Endothelial cell of umbilical vein (primary cell): ENCODE results near the gene PRPF31. TPM values are rescaled to one million over a fixed set of nuclear protein-coding genes. Genes with fewer than 3 reads are reported as not detected.

ENCODE experiments used
- BruUV-seq: library from RNA; stranded (reverse); fragments of 400-500 nt; replicated peaks from 2 replicates; lab custom pipeline; 2021; lab: Mats Ljungman, UMichigan
- CTCF ChIA-PET: fragments of 300-600, 350-600 bp; sonication (Branson Sonifier 250); formaldehyde crosslinking; loops from one replicate; lab custom pipeline; 2021; ENCODE audit warnings: antibody characterized with exemption, inconsistent platforms; lab: Charles Lee
- POLR2A ChIA-PET: fragments of 300-600, 350-600 bp; sonication (Branson Sonifier 250); formaldehyde crosslinking; loops from one replicate; lab custom pipeline; 2021; ENCODE audit warnings: antibody characterized with exemption, inconsistent platforms; lab: Charles Lee
- DNase-seq: peaks from one replicate; pipeline ENCODE4 v3.0.0-alpha.2; 2011; ENCODE audit warnings: low read depth, low spot score
- FAIRE-seq: peaks from 2 replicates; lab custom pipeline; 2011; peaks lifted over from hg19 to GRCh38; lab: Jason Lieb, UNC
- H2AFZ ChIP-seq: 2 replicates; pipeline ENCODE4 v1.6.0; 2012; ENCODE audit warnings: low read depth, low read length, control low read depth, inconsistent platforms
- H3K27ac ChIP-seq: 2 replicates; pipeline ENCODE4 v1.5.1; 2011; ENCODE audit warnings: low read depth, mild to moderate bottlenecking, control low read depth, low read length, moderate library complexity; ENCODE audit not compliant: insufficient read depth
- H3K27me3 ChIP-seq, 2 experiments: 2 replicates each; pipeline versions ENCODE4 v1.6.0 to v1.6.1; 2011; ENCODE audit warnings: low read length in 2 of 2, mixed read lengths in 1 of 2; ENCODE audit not compliant: control insufficient read depth in 2 of 2, insufficient read depth in 2 of 2
- H3K36me3 ChIP-seq, 2 experiments: 2 replicates in 1 of 2; 3 replicates in 1 of 2; pipeline ENCODE4 v1.5.1; 2011; ENCODE audit warnings: low read length in 2 of 2, mild to moderate bottlenecking in 1 of 2, moderate library complexity in 1 of 2; ENCODE audit not compliant: control insufficient read depth in 2 of 2, insufficient read depth in 2 of 2; ENCODE audit errors: extremely low read depth in 1 of 2
- H3K4me1 ChIP-seq: 3 replicates; pipeline ENCODE4 v1.5.1; 2011; ENCODE audit warnings: mild to moderate bottlenecking, low read length; ENCODE audit not compliant: control insufficient read depth, insufficient read depth; ENCODE audit errors: extremely low read depth
- H3K4me2 ChIP-seq: 2 replicates; pipeline ENCODE4 v1.6.1; 2011; ENCODE audit warnings: low read length, control low read depth, mixed read lengths; ENCODE audit not compliant: insufficient read depth
- H3K4me3 ChIP-seq, 3 experiments: fragments of 200-600 bp in 1 of 3; sonication (generic), shearing (Covaris generic) in 1 of 3; replicated peaks in 1 of 3; 2 replicates each; pipeline ENCODE4 v1.5.1; 2011 to 2016; ENCODE audit warnings: control low read depth in 3 of 3, low read length in 3 of 3, mild to moderate bottlenecking in 2 of 3, inconsistent platforms in 1 of 3, low read depth in 1 of 3, moderate library complexity in 1 of 3; ENCODE audit not compliant: insufficient read depth in 1 of 3
- H3K79me2 ChIP-seq: 2 replicates; pipeline ENCODE4 v1.6.0; 2012; ENCODE audit warnings: low read length, inconsistent platforms; ENCODE audit not compliant: control insufficient read depth, insufficient read depth
- H3K9ac ChIP-seq: replicated peaks from 2 replicates; pipeline ENCODE3; 2011; ENCODE audit warnings: low read length, control low read depth; ENCODE audit not compliant: insufficient read depth; ENCODE audit errors: extremely low read depth
- H3K9me1 ChIP-seq: replicated peaks from 3 replicates; pipeline ENCODE4 v1.6.0; 2011; ENCODE audit warnings: mild to moderate bottlenecking, low read length; ENCODE audit not compliant: control insufficient read depth, insufficient read depth; ENCODE audit errors: extremely low read depth
- H3K9me3 ChIP-seq: replicated peaks from 2 replicates; pipeline ENCODE4 v1.5.1; 2012; ENCODE audit warnings: low read length, inconsistent platforms; ENCODE audit not compliant: control insufficient read depth, insufficient read depth
- H4K20me1 ChIP-seq: replicated peaks from 2 replicates; pipeline ENCODE3; 2011; ENCODE audit warnings: mild to moderate bottlenecking, low read length; ENCODE audit not compliant: control insufficient read depth, insufficient read depth; ENCODE audit errors: extremely low read depth
- EZH2 ChIP-seq: IDR thresholded peaks from 2 replicates; pipeline ENCODE4 v1.6.1; 2012; ENCODE audit warnings: borderline replicate concordance, low read depth, mild to moderate bottlenecking, moderate library complexity, low read length, inconsistent platforms; ENCODE audit not compliant: severe bottlenecking
- FOS ChIP-seq: IDR thresholded peaks from 2 replicates; pipeline ENCODE4 v1.6.1; 2011; ENCODE audit warnings: mild to moderate bottlenecking, low read length, moderate library complexity, borderline replicate concordance; ENCODE audit not compliant: insufficient read depth
- GATA2 ChIP-seq: IDR thresholded peaks from 2 replicates; pipeline ENCODE4 v1.7.0; 2011; ENCODE audit warnings: low read depth, mild to moderate bottlenecking, moderate library complexity, mixed read lengths, low read length; ENCODE audit not compliant: insufficient read length, insufficient read depth
- JUN ChIP-seq: IDR thresholded peaks from 2 replicates; pipeline ENCODE4 v1.6.1; 2011; ENCODE audit warnings: borderline replicate concordance, low read depth; ENCODE audit not compliant: insufficient read length, insufficient read depth
- MYC ChIP-seq: IDR thresholded peaks from one replicate; pipeline ENCODE4 v1.6.1; 2011; ENCODE audit warnings: mild to moderate bottlenecking, low read depth, low read length
- POLR2A ChIP-seq: IDR thresholded peaks from 2 replicates; pipeline ENCODE4 v1.6.1; 2012; ENCODE audit warnings: low read depth, mild to moderate bottlenecking, control low read depth, low read length
- POLR2AphosphoS5 ChIP-seq: IDR thresholded peaks from 2 replicates; pipeline ENCODE4 v1.6.1; 2012; ENCODE audit warnings: low read depth, mild to moderate bottlenecking, control low read depth, low read length, moderate library complexity; ENCODE audit not compliant: insufficient read depth
- dilution Hi-C: fragments of 300-500 bp; cut with MboI; formaldehyde crosslinking; loops from one replicate; pipeline ENCODE4 v1.15.0; 2019; ENCODE audit warnings: low sequenced_read_pairs; ENCODE audit not compliant: extremely low pct_ligation_motif_present
- intact Hi-C: fragments of 100-400 bp; cut with micrococcal nuclease; formaldehyde crosslinking; loops from one replicate; pipeline ENCODE4 v1.10.0; 2022
- polyA plus RNA-seq, 4 experiments: library from polyadenylated mRNA; depleted of rRNA in 3 of 4; stranded (reverse) in 3 of 4; unstranded in 1 of 4; fragments of >200 nt; gene quantifications; 2 replicates each; pipeline versions ENCODE4 v1.2.1 to v1.2.3, GENCODE V29; 2011 to 2012; ENCODE audit warnings: missing spikeins in 1 of 4
- total RNA-seq: library from RNA; stranded (reverse); gene quantifications from 2 replicates; pipeline ENCODE4 v1.2.3, GENCODE V29; 2021
- TF ChIP-seq, protein P1 (sequence below): IDR thresholded peaks from 2 replicates; pipeline ENCODE4 v1.6.1; 2011; ENCODE audit not compliant: insufficient read depth, insufficient read length
- TF ChIP-seq, protein P2 (sequence below), 2 donors: IDR thresholded peaks; 1 replicate in 1 of 2; 2 replicates in 1 of 2; pipeline ENCODE4 v1.5.1; 2011; ENCODE audit warnings: low read length in 2 of 2, mild to moderate bottlenecking in 2 of 2, moderate library complexity in 2 of 2, control low read depth in 1 of 2, inconsistent platforms in 1 of 2, low read depth in 1 of 2; ENCODE audit not compliant: insufficient read depth in 1 of 2; ENCODE audit errors: extremely low read depth in 1 of 2

Gene PRPF31
- total and polyA plus RNA-seq, 2 donors (not counting 3 experiments of a cell fraction or from before 2014, with no cell fraction given) = 76.2 to 101 TPM

DNA sequence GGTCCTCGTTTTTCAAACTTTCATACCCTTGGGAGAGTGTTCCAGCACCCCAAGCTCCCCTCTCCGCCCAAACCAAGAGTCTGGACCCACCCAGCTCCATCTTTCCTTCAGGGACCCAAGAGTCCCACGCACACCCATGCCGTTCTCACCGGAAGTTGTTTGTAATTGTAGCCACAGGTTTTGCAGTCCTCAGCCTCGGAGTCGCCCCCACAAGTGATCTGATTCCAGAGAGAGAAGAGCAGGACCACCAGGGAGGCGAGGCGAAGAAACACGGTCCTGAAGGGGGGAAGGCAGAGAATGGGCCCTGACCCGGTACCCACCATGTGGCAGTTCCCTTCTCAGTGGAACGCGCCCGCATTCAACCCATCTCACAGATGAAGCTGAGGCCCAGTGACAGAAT, 47.3 kb downstream of the PRPF31 start:
- H3K4me2 ChIP-seq = no peak overlapping the region
- H2AFZ ChIP-seq = no peak overlapping the region
- no peak overlapping the region for H3K9ac ChIP-seq
- H3K9me3 ChIP-seq = no peaks in the 10 kb centered on the region
- FAIRE-seq (no peak), DNase-seq (no peak)
- dilution Hi-C loops (no loop called here), intact Hi-C loops (loop anchor here (5.0 kb wide), 2 partner anchors 39 to 294 kb away; partner anchors contain the start of gene RPS9)
- H3K27me3 ChIP-seq = peaks cover 0 to 8% of the 10 kb centered on the region in 2 experiments
- peaks cover 18% of the 10 kb centered on the region for H3K4me1 ChIP-seq
- POLR2A ChIA-PET = no interaction called here
- no peak overlapping the region for H3K27ac ChIP-seq
- no peaks in the 10 kb centered on the region for H4K20me1 ChIP-seq
- peaks cover 4% of the 10 kb centered on the region for H3K79me2 ChIP-seq
- TF ChIP-seq POLR2A (no peak), JUN (no peak), MYC (no peak), FOS (no peak), EZH2 (no peak), GATA2 (no peak), POLR2AphosphoS5 (no peak)
- TF ChIP-seq, protein P1, sequence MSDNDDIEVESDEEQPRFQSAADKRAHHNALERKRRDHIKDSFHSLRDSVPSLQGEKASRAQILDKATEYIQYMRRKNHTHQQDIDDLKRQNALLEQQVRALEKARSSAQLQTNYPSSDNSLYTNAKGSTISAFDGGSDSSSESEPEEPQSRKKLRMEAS = no peak
- TF ChIP-seq, protein P2, sequence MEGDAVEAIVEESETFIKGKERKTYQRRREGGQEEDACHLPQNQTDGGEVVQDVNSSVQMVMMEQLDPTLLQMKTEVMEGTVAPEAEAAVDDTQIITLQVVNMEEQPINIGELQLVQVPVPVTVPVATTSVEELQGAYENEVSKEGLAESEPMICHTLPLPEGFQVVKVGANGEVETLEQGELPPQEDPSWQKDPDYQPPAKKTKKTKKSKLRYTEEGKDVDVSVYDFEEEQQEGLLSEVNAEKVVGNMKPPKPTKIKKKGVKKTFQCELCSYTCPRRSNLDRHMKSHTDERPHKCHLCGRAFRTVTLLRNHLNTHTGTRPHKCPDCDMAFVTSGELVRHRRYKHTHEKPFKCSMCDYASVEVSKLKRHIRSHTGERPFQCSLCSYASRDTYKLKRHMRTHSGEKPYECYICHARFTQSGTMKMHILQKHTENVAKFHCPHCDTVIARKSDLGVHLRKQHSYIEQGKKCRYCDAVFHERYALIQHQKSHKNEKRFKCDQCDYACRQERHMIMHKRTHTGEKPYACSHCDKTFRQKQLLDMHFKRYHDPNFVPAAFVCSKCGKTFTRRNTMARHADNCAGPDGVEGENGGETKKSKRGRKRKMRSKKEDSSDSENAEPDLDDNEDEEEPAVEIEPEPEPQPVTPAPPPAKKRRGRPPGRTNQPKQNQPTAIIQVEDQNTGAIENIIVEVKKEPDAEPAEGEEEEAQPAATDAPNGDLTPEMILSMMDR (IDR thresholded peaks at IDR 0.05; ENCODE audit: extremely low read depth in 1 of 2, insufficient read depth in 1 of 2, low read depth in 1 of 2, low read length in 2 of 2) = no peak
- no TSS peak for BruUV-seq
- H3K9me1 ChIP-seq = no peaks in the 10 kb centered on the region
- CTCF ChIA-PET = interaction anchor here (0.6 kb wide), 1 partner anchor 380 kb away, joined by 4 read pairs; no protein-coding TSS in a partner anchor
- peaks cover 0 to 3% of the 10 kb centered on the region in 2 experiments for H3K36me3 ChIP-seq
- no peak overlapping the region for H3K4me3 ChIP-seq
